NCI-H1105 treated with DMSO at 0.1 percent for 48 hours (cell line): ENCODE data around the gene LAMA5.
A peak's percentile ranks its signal among the peaks of the same experiment; 100 is the strongest.

Experiments used
- DNase-seq: peaks from one replicate; lab custom pipeline; 2025; lab: John Stamatoyannopoulos, UW

LAMA5 gene

GRCh38 chr20:62372042-62372993 lies 5.2 kb upstream of the LAMA5 start:
- DNase-seq = no peak

GRCh38 chr20:62371588-62372041 lies 4.5 kb upstream of the LAMA5 start:
- no peak for DNase-seq

DNA sequence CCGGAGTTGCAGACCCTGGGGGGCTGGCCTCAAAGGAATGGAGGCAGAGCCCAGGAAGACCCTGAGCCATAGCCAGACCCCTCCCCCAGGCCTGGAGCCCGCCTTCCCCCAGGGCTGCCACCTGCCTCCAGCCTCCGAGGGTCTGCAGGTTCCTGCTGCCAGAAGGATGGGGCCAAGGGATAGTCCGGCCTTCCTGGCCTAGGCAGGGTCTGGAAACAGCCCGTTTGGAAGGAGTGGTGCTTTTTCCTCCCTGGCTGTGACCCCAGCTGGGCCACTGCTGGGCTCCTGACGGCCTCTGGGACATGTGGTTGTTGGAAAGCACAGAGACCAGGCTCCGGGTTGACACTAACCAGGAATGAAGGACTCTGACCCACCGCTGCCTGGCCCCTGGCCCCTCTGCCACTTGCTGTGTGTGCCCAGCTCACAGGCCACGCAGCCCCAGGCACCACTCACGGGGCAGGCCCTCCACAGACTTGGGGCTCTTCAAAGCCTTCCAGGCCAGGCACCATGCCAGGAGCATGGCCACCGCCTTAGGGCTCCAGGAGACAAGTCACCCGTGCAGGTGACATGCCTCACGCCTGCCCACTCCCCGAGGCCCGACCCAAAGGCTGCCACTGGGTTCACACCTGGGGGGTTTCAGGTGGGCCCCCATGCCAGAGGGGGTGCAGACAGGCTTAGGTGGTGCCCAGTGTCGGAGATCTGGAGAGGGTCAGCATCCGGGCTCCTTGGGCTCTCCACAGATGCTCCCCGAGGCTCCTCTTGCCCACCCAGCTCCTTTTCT lies 3.9 kb upstream of the LAMA5 start:
- no peak for DNase-seq

DNA sequence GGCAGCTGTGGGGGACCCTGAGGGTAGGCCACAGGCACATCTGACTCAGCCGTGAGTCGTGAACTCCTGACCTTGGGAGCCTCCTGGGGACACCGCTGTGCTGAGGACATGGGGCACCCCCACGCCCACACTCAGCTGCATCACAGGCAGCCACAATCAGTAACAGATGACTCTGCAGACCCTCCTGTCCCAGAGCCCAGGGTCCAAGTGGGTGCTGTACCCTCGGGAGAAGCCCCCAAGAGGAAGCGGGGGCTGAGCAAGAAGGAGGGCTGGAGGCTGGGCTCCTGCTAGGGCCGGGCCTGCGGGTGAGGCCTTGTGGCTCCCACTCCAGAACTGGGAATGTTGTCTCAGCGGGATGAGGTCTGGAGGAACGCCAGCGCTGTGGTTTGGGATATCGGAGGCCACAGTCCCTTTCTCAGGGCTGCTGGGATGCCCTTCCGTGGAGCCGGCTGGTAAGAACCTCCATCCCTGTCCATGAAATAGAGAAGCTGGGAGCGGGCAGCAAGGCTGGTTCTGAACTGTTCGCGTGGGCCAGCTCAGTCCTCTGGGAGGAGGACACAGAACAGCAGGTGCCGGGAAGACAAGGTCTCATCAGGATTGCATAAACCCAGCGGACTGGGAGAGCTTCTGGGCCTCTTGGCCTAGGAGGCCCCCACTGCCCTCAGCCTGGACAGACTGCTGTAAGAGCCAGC lies 3.1 kb upstream of the LAMA5 start:
- DNase-seq = no peak

GRCh38 chr20:62369815-62370114 lies 2.7 kb upstream of the LAMA5 start:
- no peak for DNase-seq

DNA sequence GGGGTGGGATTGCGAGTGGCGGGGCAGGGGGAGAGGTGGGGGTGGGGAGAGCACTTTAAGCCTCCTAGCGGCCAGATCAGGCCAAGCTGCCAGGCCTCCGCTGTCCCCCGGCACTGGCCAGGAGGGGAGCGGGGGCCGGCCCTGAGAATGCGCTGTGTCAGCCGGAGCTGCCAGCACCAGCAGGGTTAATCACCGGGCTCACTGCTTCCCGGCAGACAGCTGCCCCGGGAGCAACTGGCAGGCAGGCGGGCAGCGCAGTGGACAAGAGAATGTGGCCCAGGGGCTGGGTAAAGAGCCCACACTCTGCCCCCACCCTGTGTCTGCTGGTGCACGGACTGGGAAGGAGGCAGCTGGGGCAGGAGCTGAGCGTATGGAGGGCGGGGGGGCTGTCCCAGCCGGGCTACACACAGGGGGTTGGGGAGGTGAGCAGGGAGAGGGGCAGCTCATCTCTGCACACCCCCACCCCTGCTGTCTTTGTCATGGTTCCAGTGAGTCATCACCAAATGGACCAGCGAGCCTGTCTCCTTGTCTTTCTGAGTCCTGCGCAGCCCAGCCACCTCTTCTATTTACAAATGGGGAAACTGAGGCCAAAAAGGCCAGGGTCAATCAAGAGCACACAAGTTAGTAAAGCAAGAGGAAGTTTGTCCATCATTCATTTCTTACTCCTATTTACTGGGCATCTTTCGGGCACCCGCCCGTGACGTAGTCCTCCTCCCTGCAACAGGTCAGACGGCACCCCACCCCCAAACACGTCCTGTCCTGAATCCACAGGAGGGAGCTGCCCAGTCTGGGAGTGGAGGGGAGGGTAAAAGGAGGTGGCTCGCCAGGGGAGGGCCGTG lies 2.1 kb upstream of the LAMA5 start:
- no peak for DNase-seq

DNA sequence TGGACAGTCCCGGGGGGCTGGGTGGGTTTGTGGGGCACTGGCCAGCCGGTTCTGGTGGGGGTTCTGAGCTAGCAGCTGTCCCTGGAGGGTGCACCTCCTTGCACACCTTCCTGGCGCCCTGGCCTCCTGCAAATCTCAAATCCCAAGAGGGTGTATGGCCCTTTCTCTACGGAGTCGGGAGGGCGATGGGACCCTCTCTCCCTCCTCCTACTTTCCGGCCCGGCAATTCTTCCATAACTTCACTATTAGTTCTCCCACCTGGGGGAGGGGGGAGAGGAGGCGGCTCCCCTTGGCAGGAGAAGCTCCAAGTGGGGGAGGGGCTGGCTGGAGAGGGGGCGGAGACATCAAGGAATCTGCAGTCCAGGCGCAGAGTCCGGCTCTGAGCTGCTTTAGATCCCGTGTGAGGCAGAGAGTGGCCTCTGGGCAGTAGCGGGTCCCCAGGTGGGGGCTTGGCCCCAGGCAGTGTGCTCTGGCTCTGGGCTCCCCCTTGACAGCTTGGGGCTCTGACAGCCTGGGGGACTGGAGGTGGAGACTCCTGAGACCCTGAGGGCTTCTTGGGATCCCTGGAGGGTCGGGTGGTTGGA lies 1.4 kb upstream of the LAMA5 start:
- DNase-seq = peak; percentile 27

DNA sequence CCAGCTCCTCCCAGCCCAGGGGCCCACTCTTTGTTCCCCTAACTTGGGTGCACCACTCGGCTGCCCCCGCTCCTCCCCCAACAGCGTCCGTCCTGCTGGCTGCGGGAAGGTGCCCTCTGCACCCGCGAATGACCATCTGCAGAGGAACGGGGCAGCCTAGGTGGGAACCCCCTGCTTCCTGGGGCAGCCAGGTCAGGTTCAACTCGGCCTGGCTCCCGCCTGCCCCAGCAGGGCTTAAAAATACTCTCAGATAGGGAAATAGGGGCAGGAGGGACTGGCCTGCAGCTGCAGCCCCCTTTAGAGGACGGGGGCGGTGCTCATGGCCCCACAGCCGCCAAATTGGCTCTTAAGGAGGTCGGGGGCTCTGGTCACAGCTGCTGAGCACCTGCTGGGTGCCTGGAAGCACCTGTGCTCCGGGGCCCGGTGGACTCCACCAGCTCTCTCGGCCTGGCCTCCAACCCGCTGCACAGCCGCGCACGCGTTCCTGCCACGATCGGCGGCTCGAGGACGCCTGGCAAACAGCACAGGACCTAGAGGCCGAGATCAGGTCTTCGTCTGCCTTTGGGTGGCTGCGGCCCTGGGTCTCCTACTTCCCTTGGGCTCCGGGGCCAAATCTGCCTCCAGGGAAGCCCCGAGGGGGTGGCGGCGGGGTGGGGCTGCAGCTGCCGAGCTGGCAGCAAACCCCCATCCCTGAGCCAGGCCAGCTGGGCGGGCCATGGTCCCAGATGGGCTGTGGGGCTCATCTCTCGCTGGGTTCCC lies 700 bp upstream of the LAMA5 start:
- DNase-seq = peak; percentile 73

- DNase-seq = peak; percentile 51
These were observed 559 bp downstream of the LAMA5 start for GRCh38 chr20:62366370-62367135.

- no peak for DNase-seq
These were observed 1.2 kb downstream of the LAMA5 start for GRCh38 chr20:62365814-62366369.

- DNase-seq = no peak
These were observed 2.0 kb downstream of the LAMA5 start for GRCh38 chr20:62364911-62365736.

GRCh38 chr20:62363920-62364851 lies 2.9 kb downstream of the LAMA5 start:
- DNase-seq = no peak

GRCh38 chr20:62362991-62363919 lies 3.9 kb downstream of the LAMA5 start:
- DNase-seq = no peak

DNA sequence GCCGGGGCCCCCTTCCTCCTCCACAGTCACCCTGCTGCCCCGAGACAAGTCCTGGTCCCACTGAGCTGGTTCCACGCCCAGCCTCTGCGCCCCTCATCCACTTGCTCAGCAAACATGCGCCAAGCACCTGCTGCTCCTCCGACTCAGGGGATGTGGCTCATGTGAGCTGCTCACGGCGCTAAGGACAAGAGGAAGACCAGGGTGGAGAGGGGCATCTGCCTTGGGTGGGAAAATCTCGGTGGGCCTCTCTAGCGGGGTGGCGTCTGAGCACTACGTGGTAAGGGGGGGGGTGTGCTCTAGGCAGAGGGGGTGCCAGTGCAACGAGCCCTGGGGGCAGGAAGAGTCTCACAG lies 4.5 kb downstream of the LAMA5 start:
- DNase-seq = no peak

- DNase-seq = no peak
These were observed 5.1 kb downstream of the LAMA5 start for GRCh38 chr20:62361799-62362589.
